Fibroblast of lung (primary cell): ENCODE measurements around the gene STK11. TPM values are rescaled to one million over a fixed set of nuclear protein-coding genes. Genes with fewer than 3 reads are reported as not detected.

Experiments
- DNase-seq, 2 donors: peaks; one replicate each; pipeline versions ENCODE4 v3.0.0 to v3.0.0-alpha.2; 2010; ENCODE audit warnings: low read depth in 2 of 2
- H2AFZ ChIP-seq: 2 replicates; pipeline ENCODE4 v1.5.1; 2012; ENCODE audit warnings: low read length, control low read depth, inconsistent platforms
- H3K27ac ChIP-seq: 2 replicates; pipeline ENCODE4 v1.5.1; 2011; ENCODE audit warnings: low read length, control low read depth; ENCODE audit not compliant: insufficient read depth
- H3K27me3 ChIP-seq: 2 replicates; pipeline ENCODE4 v1.5.1; 2011; ENCODE audit warnings: mild to moderate bottlenecking, low read length; ENCODE audit not compliant: control insufficient read depth, insufficient read depth
- H3K36me3 ChIP-seq: 2 replicates; pipeline ENCODE4 v1.5.1; 2011; ENCODE audit warnings: low read length; ENCODE audit not compliant: control insufficient read depth, insufficient read depth
- H3K4me1 ChIP-seq: 2 replicates; pipeline ENCODE4 v1.5.1; 2011; ENCODE audit warnings: low read length; ENCODE audit not compliant: control insufficient read depth, insufficient read depth; ENCODE audit errors: extremely low read depth
- H3K4me2 ChIP-seq: 2 replicates; pipeline ENCODE4 v1.5.1; 2011; ENCODE audit warnings: low read length, control low read depth; ENCODE audit not compliant: insufficient read depth; ENCODE audit errors: extremely low read depth
- H3K4me3 ChIP-seq, 4 experiments: fragments of 200-600 bp in 1 of 4; sonication (generic) in 1 of 4; replicated peaks in 1 of 4; 2 replicates each; pipeline ENCODE4 v1.5.1; 2011 to 2016; ENCODE audit warnings: low read length in 4 of 4, low read depth in 3 of 4, mild to moderate bottlenecking in 3 of 4, control low read depth in 2 of 4, inconsistent platforms in 1 of 4, mixed read lengths in 1 of 4; ENCODE audit not compliant: insufficient read depth in 1 of 4; ENCODE audit errors: control extremely low read depth in 1 of 4
- H3K79me2 ChIP-seq: 2 replicates; pipeline ENCODE4 v1.5.1; 2012; ENCODE audit warnings: mild to moderate bottlenecking, low read length, inconsistent platforms; ENCODE audit not compliant: control insufficient read depth, insufficient read depth
- H3K9ac ChIP-seq: 2 replicates; pipeline ENCODE4 v1.5.1; 2011; ENCODE audit warnings: mild to moderate bottlenecking, low read length, control low read depth; ENCODE audit not compliant: insufficient read depth
- H3K9me3 ChIP-seq: 2 replicates; pipeline ENCODE4 v1.5.1; 2012; ENCODE audit warnings: low read depth, low read length; ENCODE audit not compliant: control insufficient read depth, insufficient read depth
- H4K20me1 ChIP-seq: 2 replicates; pipeline ENCODE4 v1.5.1; 2011; ENCODE audit warnings: low read length; ENCODE audit not compliant: control insufficient read depth, insufficient read depth; ENCODE audit errors: extremely low read depth
- CTCF ChIP-seq, 2 donors: IDR thresholded peaks in 1 of 2; conservative IDR thresholded peaks in 1 of 2; 1 replicate in 1 of 2; 2 replicates in 1 of 2; pipeline ENCODE4 v1.5.1; 2011 to 2012; ENCODE audit warnings: low read length in 2 of 2, control low read depth in 1 of 2, inconsistent platforms in 1 of 2, low read depth in 1 of 2, mild to moderate bottlenecking in 1 of 2
- EZH2 ChIP-seq: IDR thresholded peaks from 2 replicates; pipeline ENCODE4 v1.5.1; 2012; ENCODE audit warnings: low read length, control low read depth, mild to moderate bottlenecking; ENCODE audit errors: missing control alignments
- polyA plus RNA-seq, 2 donors: library from polyadenylated mRNA; depleted of rRNA in 1 of 2; stranded (reverse) in 1 of 2; unstranded in 1 of 2; fragments of >200 nt; gene quantifications; 2 replicates each; pipeline ENCODE4 v1.2.1, GENCODE V29; 2011 to 2012; ENCODE audit warnings: missing spikeins in 1 of 2
- total RNA-seq: library from RNA; depleted of rRNA; stranded (reverse); fragments of >200 nt; gene quantifications from 2 replicates; pipeline ENCODE4 v1.2.1, GENCODE V29; 2014

The STK11 gene
- total and polyA plus RNA-seq, 2 donors (not counting 1 experiment from before 2014, with no cell fraction given) = 23.7 to 96.6 TPM

DNA sequence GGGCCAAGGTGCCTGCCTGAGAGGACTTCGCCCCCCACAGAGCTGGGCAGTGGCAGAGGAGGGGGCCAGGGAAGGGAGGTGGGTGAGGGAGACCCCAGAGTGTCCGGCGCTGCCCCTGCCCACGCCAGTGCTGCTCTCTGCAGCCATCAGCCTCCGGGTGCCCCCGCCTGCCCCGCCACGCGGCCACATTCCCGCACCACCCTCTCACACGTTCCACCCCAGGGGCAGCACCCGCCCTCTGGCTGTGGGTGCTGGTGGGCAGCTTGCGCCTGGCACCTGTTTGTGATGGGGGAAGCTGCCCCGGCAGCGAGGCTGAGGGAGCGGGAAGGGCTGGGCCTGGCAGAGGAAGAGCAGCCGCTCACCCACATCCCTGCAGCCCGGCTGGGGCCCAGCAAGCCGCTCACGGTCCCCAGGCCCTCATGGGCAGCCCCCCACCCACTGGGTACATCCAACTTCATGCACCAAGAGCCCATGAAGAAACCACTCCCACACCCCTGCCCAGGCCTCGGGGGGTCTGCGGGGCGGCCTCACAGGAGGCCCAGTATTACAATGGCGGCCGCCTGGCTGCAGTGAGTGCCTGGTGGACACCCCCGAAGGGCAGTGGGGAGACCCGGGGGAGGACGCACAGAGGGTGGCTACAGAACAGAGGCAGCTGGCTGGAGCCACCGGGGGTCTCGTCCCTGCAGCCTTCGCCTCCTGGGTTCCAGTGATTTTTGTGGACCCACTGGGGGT, 45.5 kb upstream of the STK11 start:
- H3K9ac ChIP-seq = no peak overlapping the region
- H3K27me3 ChIP-seq = no peaks in the 10 kb centered on the region
- no peak overlapping the region for H3K27ac ChIP-seq
- DNase-seq = no peak
- no peak overlapping the region for H2AFZ ChIP-seq
- H3K4me2 ChIP-seq = no peak overlapping the region
- TF ChIP-seq CTCF (conservative IDR thresholded peaks at IDR 0.05 in 1 of 2, IDR thresholded peaks at IDR 0.05 in 1 of 2; ENCODE audit: low read depth in 1 of 2, low read length in 2 of 2) (no peak), EZH2 (no peak)
- peaks cover 6% of the 10 kb centered on the region for H3K36me3 ChIP-seq
- no peaks in the 10 kb centered on the region for H3K9me3 ChIP-seq
- H3K4me3 ChIP-seq = no peak overlapping the region
- H3K79me2 ChIP-seq = peaks cover 72% of the 10 kb centered on the region
- H3K4me1 ChIP-seq = peaks cover 14% of the 10 kb centered on the region
- no peaks in the 10 kb centered on the region for H4K20me1 ChIP-seq

DNA sequence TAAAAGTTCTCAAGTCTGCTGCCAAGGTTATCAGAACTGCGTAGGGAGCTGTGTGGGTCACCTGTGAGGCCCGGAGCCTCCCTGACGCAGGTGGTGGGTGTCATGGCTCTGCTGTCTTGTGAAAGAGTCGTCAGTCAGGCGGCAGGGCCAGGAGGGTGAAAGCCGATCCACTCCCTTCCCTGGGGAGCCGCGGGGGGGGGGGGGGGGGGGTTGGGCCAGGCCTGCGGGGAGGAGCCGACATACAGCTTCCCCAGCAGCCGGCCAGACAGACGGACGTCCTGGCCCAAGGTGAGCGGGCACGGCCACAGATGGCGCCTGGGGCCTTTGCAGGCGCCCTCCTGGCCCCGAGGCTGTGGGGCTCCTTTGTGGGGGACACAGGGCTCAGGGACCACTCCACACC, 43.9 kb upstream of the STK11 start:
- H3K27me3 ChIP-seq = no peaks in the 10 kb centered on the region
- peaks cover 8% of the 10 kb centered on the region for H3K36me3 ChIP-seq
- H3K27ac ChIP-seq = no peak overlapping the region
- H3K4me2 ChIP-seq = no peak overlapping the region
- H4K20me1 ChIP-seq = no peaks in the 10 kb centered on the region
- H3K4me3 ChIP-seq = no peak overlapping the region
- no peak for DNase-seq
- TF ChIP-seq CTCF (conservative IDR thresholded peaks at IDR 0.05 in 1 of 2, IDR thresholded peaks at IDR 0.05 in 1 of 2; ENCODE audit: low read depth in 1 of 2, low read length in 2 of 2) = no peak
- no peak for TF ChIP-seq EZH2
- H3K4me1 ChIP-seq = peaks cover 6% of the 10 kb centered on the region
- no peak overlapping the region for H3K9ac ChIP-seq
- peaks cover 72% of the 10 kb centered on the region for H3K79me2 ChIP-seq
- H2AFZ ChIP-seq = no peak overlapping the region
- no peaks in the 10 kb centered on the region for H3K9me3 ChIP-seq

DNA sequence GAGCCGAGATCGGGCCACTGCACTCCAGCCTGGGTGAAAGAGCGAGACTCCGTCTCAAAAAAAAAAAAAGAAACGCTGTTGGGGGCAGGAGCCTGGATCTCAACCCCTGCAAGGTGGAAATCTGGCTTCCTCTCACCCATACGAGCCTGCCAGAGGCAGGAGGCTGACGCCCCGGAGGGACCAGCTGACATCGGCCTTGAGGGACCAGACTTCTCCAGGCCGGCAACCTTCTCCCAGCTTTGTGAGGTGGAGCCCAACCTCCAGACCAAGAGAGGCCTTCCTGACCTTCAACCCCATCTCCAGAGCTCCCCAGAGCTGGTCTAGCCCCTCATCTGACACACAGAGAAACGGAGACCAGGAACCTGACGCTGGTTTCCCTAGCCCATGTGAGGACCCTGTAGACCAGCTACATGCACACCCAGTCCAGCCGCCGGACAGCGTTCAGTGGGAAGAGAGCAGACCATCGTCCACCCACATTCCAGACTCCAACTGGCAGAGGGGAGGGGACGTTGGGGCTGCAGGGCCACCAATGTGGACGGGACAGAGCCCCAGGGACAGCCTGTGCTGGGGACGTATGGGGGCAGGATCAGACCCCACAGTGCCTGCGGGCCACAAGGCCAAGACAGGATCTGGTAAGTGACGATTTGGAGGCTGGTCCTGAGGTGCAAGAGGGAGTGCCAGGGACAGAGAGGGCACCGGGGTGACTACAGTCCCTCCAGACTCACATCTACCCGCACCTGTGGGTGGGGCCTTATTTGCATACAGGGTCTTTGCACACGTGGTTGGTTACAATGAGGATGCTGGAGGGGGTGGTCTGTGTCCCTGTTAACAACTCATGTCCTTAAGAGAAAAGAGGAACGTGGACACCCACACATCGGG, 42.9 kb upstream of the STK11 start:
- Histone ChIP-seq H3K9me3 (no peaks in the 10 kb centered on the region), H3K4me3 (no peak overlapping the region), H3K4me1 (peaks cover 6% of the 10 kb centered on the region), H3K27me3 (no peaks in the 10 kb centered on the region), H3K79me2 (peaks cover 76% of the 10 kb centered on the region), H2AFZ (no peak overlapping the region), H3K4me2 (no peak overlapping the region), H3K9ac (no peak overlapping the region), H3K36me3 (peaks cover 16% of the 10 kb centered on the region), H3K27ac (no peak overlapping the region), H4K20me1 (no peaks in the 10 kb centered on the region)
- no peak for DNase-seq
- TF ChIP-seq EZH2 = no peak
- no peak for TF ChIP-seq CTCF (conservative IDR thresholded peaks at IDR 0.05 in 1 of 2, IDR thresholded peaks at IDR 0.05 in 1 of 2; ENCODE audit: low read depth in 1 of 2, low read length in 2 of 2)
